ENCODE data around the gene ANAPC1.

- TF ChIP-seq FOXA1 (IDR thresholded peaks at IDR 0.05) (no peak), CTCF (IDR thresholded peaks at IDR 0.05; ENCODE audit: low read depth, low read length, missing input control) (no peak), YY1 (IDR thresholded peaks at IDR 0.05) (no peak), ATF3 (IDR thresholded peaks at IDR 0.05) (no peak), JUND (IDR thresholded peaks at IDR 0.05) (no peak), ZBTB33 (IDR thresholded peaks at IDR 0.05) (no peak), TAF1 (conservative IDR thresholded peaks at IDR 0.05) (no peak), RXRA (IDR thresholded peaks at IDR 0.05) (no peak)
Measured at GRCh38 chr2:111884592-111884964, 585 bp upstream of the ANAPC1 start.

All from liver (tissue), 3 donors.